Common myeloid progenitor, CD34-positive (primary cell): ENCODE measurements around the gene SLC2A13.

ENCODE experiments used
- CTCF ChIA-PET: fragments of 350-600 bp; sonication (Branson Sonifier 250); formaldehyde crosslinking; loops from one replicate; lab custom pipeline; 2021; ENCODE audit warnings: antibody characterized with exemption; lab: Charles Lee
- POLR2A ChIA-PET: fragments of 350-600 bp; sonication (Branson Sonifier 250); formaldehyde crosslinking; loops from one replicate; lab custom pipeline; 2021; ENCODE audit warnings: antibody characterized with exemption; lab: Charles Lee
- DNase-seq, 3 donors: peaks; one replicate each; pipeline versions ENCODE4 v3.0.0 to v3.0.0-alpha.2; 2013
- H3K27ac ChIP-seq, 2 experiments: 1 replicate in 1 of 2; 2 replicates in 1 of 2; pipeline ENCODE4 v1.7.0; 2013; ENCODE audit warnings: inconsistent platforms in 2 of 2, low read length in 2 of 2, mild to moderate bottlenecking in 2 of 2, low read depth in 1 of 2, moderate library complexity in 1 of 2; ENCODE audit not compliant: severe bottlenecking in 2 of 2, insufficient read depth in 1 of 2, poor library complexity in 1 of 2
- H3K27me3 ChIP-seq, 5 experiments: replicated peaks in 2 of 5; 1 replicate in 3 of 5; 2 replicates in 2 of 5; pipeline versions ENCODE4 v1.6.1 to v1.7.0; 2013; ENCODE audit warnings: low read length in 4 of 5, mild to moderate bottlenecking in 2 of 5, moderate library complexity in 2 of 5, inconsistent platforms in 1 of 5; ENCODE audit not compliant: insufficient read depth in 5 of 5, control insufficient read depth in 4 of 5
- H3K36me3 ChIP-seq, 4 experiments: 1 replicate in 2 of 4; 2 replicates in 2 of 4; pipeline versions ENCODE4 v1.6.1 to v1.7.0; 2013; ENCODE audit warnings: low read length in 3 of 4, control low read depth in 1 of 4, mild to moderate bottlenecking in 1 of 4; ENCODE audit not compliant: control insufficient read depth in 4 of 4, insufficient read depth in 4 of 4
- H3K4me1 ChIP-seq, 4 experiments: 1 replicate in 3 of 4; 2 replicates in 1 of 4; pipeline versions ENCODE4 v1.6.1 to v1.7.1; 2013; ENCODE audit warnings: low read length in 3 of 4, mild to moderate bottlenecking in 3 of 4, control low read depth in 1 of 4, inconsistent platforms in 1 of 4, moderate library complexity in 1 of 4; ENCODE audit not compliant: control insufficient read depth in 4 of 4, insufficient read depth in 4 of 4; ENCODE audit errors: control extremely low read depth in 1 of 4
- H3K4me3 ChIP-seq, 7 experiments: 1 replicate in 4 of 7; 2 replicates in 3 of 7; pipeline versions ENCODE4 v1.5.1 to v1.7.0; 2013; ENCODE audit warnings: mild to moderate bottlenecking in 7 of 7, low read length in 6 of 7, moderate library complexity in 6 of 7, inconsistent platforms in 2 of 7, low read depth in 2 of 7, control low read depth in 1 of 7; ENCODE audit not compliant: insufficient read depth in 4 of 7, control insufficient read depth in 1 of 7; ENCODE audit errors: extremely low read depth in 1 of 7
- H3K9me3 ChIP-seq, 5 experiments: 1 replicate in 4 of 5; 2 replicates in 1 of 5; pipeline versions ENCODE4 v1.6.1 to v1.7.1; 2013; ENCODE audit warnings: low read length in 4 of 5, mild to moderate bottlenecking in 2 of 5, inconsistent platforms in 1 of 5, low read depth in 1 of 5, moderate library complexity in 1 of 5; ENCODE audit not compliant: control insufficient read depth in 4 of 5, insufficient read depth in 2 of 5; ENCODE audit errors: control extremely low read depth in 1 of 5
- WGBS: methylation state at CpG from one replicate; pipeline ENCODE4 v1.1.5; 2013; ENCODE audit not compliant: insufficient coverage; 5-methylcytosine and 5-hydroxymethylcytosine counted together

Gene SLC2A13

DNA sequence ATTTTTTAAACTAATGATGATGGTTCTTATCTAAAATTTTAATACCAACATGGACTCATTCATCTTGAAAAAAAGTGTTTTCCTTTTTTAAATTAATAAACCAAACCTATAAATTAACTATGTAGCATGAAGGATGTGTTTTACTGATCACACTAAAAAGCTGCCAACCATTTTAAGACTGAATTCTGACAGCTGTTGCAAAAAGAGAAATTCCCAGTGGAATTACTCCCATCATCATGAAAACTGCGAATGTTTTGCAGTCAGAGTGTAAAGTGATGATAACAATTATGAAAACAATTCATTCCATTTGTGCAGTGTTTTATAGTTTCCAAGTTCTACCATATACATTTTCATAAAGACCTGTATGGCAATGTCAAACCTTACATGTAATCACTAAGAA is 232.8 kb downstream of the SLC2A13 start:
- no peak for DNase-seq
- no peak overlapping the region for H3K4me3 ChIP-seq
- H3K36me3 ChIP-seq: no peaks in the 10 kb centered on the region
- POLR2A ChIA-PET: no interaction called here
- H3K27ac ChIP-seq: no peak overlapping the region
- CTCF ChIA-PET: no interaction called here
- H3K9me3 ChIP-seq: no peaks in the 10 kb centered on the region
- no peaks in the 10 kb centered on the region for H3K27me3 ChIP-seq
- no CpG with 5 or more reads among the region's 1 CpG for WGBS
- no peaks in the 10 kb centered on the region for H3K4me1 ChIP-seq

DNA sequence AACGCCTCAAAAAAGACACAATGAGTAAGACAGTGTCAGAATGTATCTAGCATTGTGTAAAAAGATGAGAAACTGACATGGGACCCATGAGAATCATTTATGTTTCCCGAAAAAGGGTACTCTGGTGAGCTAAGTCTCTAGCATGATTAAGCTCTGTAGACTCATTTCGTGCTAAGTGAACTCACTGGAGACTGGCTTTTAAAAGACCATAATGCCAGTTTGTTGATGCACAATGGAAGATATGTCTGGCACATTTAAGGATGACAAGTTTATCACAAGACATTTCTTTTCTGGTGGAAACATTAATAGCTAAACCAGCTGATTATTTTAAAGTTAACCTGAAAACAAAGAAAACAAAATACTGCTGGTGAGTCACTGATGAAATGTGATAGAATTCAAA is 233.5 kb downstream of the SLC2A13 start:
- Histone ChIP-seq H3K4me3 (no peak overlapping the region), H3K36me3 (no peaks in the 10 kb centered on the region), H3K27ac (no peak overlapping the region), H3K27me3 (no peaks in the 10 kb centered on the region), H3K4me1 (no peaks in the 10 kb centered on the region), H3K9me3 (no peaks in the 10 kb centered on the region)
- ChIA-PET CTCF (no interaction called here), POLR2A (no interaction called here)
- DNase-seq: no peak
- WGBS: 100% methylated on average over 3 of the region's 3 CpGs

DNA sequence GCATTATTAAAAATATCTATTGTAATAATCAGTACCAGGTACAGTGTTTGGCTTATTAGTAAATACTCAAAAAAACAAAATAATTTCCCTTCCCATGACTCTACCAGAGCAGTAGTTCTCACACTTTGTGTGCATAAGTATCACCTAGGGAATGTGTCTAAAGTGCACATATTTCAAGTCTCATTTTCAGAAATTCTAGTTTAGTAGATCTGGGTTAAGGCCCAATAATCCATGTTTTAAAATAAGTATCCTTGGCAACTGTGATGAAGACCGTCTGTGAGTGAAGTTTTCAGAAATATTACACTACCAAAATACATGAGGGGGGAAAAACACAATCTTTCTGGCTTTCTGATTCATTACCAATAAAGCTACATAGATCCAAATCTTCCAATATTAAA is 237.6 kb downstream of the SLC2A13 start:
- ChIA-PET CTCF (no interaction called here), POLR2A (no interaction called here)
- DNase-seq: no peak
- no peaks in the 10 kb centered on the region for H3K27me3 ChIP-seq
- H3K4me1 ChIP-seq: no peaks in the 10 kb centered on the region
- H3K36me3 ChIP-seq: no peaks in the 10 kb centered on the region
- no CpG with 5 or more reads among the region's 1 CpG for WGBS
- H3K9me3 ChIP-seq: no peaks in the 10 kb centered on the region
- no peak overlapping the region for H3K27ac ChIP-seq
- no peak overlapping the region for H3K4me3 ChIP-seq

DNA sequence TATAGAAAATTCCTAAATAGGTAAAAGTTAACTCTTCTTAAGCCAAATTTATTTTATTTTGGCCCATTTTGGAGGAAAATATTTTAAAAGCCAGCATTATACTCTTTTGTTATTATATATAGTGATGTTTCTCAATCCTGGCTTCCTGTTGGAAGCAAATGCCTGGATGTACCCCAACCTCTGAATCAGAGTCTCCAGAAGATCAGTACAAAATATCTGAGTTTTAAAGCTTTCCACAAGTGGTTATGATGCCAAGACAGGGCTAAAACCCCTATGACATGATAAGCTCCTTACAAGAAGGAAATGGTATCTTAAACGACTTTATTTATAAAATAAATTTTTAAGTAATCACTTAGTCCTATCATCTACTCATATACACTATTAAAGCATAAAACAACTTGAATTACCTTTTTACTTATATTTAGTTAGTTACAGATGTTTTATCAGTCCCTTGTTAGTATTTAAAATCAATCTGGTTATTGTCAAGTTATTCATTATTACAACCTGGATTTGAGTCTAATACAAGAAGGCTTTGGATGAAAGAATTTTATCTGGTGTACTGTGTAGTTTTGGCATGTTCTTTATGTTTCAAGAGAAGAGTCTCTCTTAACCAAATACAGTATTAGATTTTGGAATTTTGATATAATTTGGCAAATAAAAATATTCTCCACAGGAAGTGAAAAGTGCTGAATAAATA is 238.1 kb downstream of the SLC2A13 start:
- DNase-seq: no peak
- ChIA-PET POLR2A (no interaction called here), CTCF (no interaction called here)

DNA sequence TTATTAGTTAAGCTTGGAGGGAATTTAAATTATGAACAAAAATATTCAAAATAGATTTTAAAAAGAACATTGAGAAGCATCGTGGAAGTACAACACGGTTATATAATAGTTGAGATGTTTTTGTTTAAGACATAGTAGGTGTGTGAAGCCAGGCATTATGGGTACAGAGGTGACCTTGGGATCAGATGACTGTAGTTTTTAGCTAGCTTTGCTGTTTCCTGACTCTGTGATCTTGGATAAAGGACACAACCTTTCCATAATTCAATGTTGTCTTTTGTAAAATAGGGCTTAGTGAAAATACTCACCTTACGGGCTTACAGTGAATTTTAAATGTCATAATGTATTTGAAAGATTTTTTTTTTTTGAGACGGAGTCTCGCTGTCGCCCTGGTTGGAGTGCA is 239.7 kb downstream of the SLC2A13 start:
- ChIA-PET CTCF (no interaction called here), POLR2A (no interaction called here)
- WGBS: 96% methylated on average over 3 of the region's 6 CpGs
- Histone ChIP-seq H3K27me3 (no peaks in the 10 kb centered on the region), H3K9me3 (no peaks in the 10 kb centered on the region), H3K4me3 (no peak overlapping the region), H3K4me1 (no peaks in the 10 kb centered on the region), H3K36me3 (no peaks in the 10 kb centered on the region), H3K27ac (no peak overlapping the region)
- DNase-seq: no peak

More for the DNA sequence above, 238.1 kb downstream of the SLC2A13 start:
- Histone ChIP-seq H3K27me3 (no peaks in the 10 kb centered on the region), H3K9me3 (no peaks in the 10 kb centered on the region), H3K36me3 (no peaks in the 10 kb centered on the region), H3K4me3 (no peak overlapping the region), H3K4me1 (no peaks in the 10 kb centered on the region), H3K27ac (no peak overlapping the region)
- WGBS: no CpG with 5 or more reads among the region's 1 CpG

DNA sequence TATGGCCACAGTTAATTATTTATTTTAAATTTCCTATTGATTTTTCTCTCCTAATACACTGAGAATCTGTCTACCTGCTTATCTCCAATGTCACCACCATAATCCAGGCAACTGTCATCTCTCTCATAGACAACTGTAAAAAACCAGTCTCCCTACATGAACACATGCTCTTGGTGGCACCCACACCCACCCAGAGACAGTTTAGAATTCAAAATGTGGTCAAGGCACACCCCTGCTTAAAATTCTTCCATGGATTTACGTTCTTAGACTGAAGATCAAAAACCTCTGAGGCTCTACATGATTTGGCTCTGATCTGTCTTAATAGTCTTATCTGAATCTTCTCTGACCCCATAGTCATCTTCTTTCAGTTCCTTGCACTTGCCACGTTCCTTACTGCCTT is 245.2 kb downstream of the SLC2A13 start:
- Histone ChIP-seq H3K9me3 (no peaks in the 10 kb centered on the region), H3K27me3 (no peaks in the 10 kb centered on the region), H3K36me3 (no peaks in the 10 kb centered on the region), H3K27ac (no peak overlapping the region), H3K4me3 (no peak overlapping the region), H3K4me1 (no peaks in the 10 kb centered on the region)
- ChIA-PET CTCF (no interaction called here), POLR2A (no interaction called here)
- no peak for DNase-seq
- WGBS: 96% methylated on average over 2 of the region's 2 CpGs

DNA sequence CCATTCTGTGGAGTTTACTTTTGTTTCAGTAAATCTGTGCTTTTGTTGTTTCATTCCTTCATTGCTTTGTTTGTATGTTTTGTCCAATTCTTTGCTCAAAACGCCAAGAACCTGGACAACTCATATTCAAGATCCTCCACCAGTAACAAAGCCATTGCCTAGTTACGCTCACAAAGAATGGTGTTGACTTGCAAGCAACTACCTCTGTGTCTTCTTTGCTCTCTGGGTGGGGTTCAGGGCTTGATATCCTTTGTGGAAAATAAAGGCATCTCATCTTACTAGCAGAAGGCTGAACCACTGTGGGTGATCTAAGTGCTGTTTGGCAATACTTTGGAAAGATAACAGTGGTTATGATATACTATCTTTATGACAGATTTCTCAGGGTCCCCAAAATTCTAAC is 252.9 kb downstream of the SLC2A13 start:
- POLR2A ChIA-PET: no interaction called here
- Histone ChIP-seq H3K27me3 (no peaks in the 10 kb centered on the region), H3K4me3 (no peak overlapping the region), H3K4me1 (no peaks in the 10 kb centered on the region), H3K36me3 (no peaks in the 10 kb centered on the region), H3K9me3 (no peaks in the 10 kb centered on the region), H3K27ac (no peak overlapping the region)
- DNase-seq: no peak
- CTCF ChIA-PET: interaction anchor here (0.6 kb wide), 1 partner anchor 56 kb away, joined by 3 read pairs; no protein-coding TSS in a partner anchor
- 100% methylated on average over 1 of the region's 2 CpGs for WGBS
